Measurements from ENCODE around the gene BTNL2.

Gene BTNL2

DNA sequence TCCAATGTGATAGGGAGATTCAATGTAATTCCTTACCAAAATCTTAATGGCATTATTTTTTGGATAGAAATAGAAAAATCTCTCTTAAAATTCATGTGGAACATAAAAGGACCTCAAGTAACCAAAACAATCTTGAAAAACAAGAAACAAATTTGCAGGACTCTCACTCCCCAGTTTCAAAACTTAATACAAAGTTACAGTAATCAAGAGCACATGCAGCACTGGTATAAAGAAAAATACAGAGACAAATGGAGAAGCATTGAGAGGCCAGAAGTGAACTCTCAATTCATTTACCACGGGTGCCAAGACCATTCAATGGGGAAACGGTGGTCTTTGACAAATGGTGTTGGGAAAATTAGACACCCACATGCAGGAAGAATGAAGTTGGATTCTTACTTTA is 27.4 kb downstream of the BTNL2 start (continued):
- TF ChIP-seq, protein P1, sequence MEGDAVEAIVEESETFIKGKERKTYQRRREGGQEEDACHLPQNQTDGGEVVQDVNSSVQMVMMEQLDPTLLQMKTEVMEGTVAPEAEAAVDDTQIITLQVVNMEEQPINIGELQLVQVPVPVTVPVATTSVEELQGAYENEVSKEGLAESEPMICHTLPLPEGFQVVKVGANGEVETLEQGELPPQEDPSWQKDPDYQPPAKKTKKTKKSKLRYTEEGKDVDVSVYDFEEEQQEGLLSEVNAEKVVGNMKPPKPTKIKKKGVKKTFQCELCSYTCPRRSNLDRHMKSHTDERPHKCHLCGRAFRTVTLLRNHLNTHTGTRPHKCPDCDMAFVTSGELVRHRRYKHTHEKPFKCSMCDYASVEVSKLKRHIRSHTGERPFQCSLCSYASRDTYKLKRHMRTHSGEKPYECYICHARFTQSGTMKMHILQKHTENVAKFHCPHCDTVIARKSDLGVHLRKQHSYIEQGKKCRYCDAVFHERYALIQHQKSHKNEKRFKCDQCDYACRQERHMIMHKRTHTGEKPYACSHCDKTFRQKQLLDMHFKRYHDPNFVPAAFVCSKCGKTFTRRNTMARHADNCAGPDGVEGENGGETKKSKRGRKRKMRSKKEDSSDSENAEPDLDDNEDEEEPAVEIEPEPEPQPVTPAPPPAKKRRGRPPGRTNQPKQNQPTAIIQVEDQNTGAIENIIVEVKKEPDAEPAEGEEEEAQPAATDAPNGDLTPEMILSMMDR (tag by site-specific recombination; IDR thresholded peaks at IDR 0.05): no peak
- TF ChIP-seq ZNF266 (tag by site-specific recombination; IDR thresholded peaks at IDR 0.05; ENCODE audit: low read depth): no peak
- TF ChIP-seq, protein P2, sequence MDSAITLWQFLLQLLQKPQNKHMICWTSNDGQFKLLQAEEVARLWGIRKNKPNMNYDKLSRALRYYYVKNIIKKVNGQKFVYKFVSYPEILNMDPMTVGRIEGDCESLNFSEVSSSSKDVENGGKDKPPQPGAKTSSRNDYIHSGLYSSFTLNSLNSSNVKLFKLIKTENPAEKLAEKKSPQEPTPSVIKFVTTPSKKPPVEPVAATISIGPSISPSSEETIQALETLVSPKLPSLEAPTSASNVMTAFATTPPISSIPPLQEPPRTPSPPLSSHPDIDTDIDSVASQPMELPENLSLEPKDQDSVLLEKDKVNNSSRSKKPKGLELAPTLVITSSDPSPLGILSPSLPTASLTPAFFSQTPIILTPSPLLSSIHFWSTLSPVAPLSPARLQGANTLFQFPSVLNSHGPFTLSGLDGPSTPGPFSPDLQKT (IDR thresholded peaks at IDR 0.05; ENCODE audit: borderline replicate concordance, low read depth, low read length): no peak
- TF ChIP-seq ZNF776 (tag by site-specific recombination; IDR thresholded peaks at IDR 0.05; ENCODE audit: borderline replicate concordance): no peak
- TF ChIP-seq TCF7L2 (IDR thresholded peaks at IDR 0.05; ENCODE audit: borderline replicate concordance, low read depth, low read length): no peak
- no peak for TF ChIP-seq ZNF391 (tag by site-specific recombination; IDR thresholded peaks at IDR 0.05; ENCODE audit: borderline replicate concordance, low read depth)
- no peak for TF ChIP-seq KLF9 (tag by site-specific recombination; IDR thresholded peaks at IDR 0.05; ENCODE audit: low read depth)
- TF ChIP-seq, protein P3, sequence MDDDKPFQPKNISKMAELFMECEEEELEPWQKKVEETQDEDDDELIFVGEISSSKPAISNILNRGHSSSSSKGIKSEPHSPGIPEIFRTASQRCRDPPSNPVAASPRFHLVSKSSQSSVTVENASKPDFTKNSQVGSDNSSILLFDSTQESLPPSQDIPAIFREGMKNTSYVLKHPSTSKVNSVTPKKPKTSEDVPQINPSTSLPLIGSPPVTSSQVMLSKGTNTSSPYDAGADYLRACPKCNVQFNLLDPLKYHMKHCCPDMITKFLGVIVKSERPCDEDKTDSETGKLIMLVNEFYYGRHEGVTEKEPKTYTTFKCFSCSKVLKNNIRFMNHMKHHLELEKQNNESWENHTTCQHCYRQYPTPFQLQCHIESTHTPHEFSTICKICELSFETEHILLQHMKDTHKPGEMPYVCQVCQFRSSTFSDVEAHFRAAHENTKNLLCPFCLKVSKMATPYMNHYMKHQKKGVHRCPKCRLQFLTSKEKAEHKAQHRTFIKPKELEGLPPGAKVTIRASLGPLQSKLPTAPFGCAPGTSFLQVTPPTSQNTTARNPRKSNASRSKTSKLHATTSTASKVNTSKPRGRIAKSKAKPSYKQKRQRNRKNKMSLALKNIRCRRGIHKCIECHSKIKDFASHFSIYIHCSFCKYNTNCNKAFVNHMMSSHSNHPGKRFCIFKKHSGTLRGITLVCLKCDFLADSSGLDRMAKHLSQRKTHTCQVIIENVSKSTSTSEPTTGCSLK (tag by site-specific recombination; IDR thresholded peaks at IDR 0.05): no peak
- no peak for TF ChIP-seq ZNF214 (tag by site-specific recombination; IDR thresholded peaks at IDR 0.05; ENCODE audit: borderline replicate concordance)
- no peak for TF ChIP-seq REST (tag by site-specific recombination; IDR thresholded peaks at IDR 0.05)

DNA sequence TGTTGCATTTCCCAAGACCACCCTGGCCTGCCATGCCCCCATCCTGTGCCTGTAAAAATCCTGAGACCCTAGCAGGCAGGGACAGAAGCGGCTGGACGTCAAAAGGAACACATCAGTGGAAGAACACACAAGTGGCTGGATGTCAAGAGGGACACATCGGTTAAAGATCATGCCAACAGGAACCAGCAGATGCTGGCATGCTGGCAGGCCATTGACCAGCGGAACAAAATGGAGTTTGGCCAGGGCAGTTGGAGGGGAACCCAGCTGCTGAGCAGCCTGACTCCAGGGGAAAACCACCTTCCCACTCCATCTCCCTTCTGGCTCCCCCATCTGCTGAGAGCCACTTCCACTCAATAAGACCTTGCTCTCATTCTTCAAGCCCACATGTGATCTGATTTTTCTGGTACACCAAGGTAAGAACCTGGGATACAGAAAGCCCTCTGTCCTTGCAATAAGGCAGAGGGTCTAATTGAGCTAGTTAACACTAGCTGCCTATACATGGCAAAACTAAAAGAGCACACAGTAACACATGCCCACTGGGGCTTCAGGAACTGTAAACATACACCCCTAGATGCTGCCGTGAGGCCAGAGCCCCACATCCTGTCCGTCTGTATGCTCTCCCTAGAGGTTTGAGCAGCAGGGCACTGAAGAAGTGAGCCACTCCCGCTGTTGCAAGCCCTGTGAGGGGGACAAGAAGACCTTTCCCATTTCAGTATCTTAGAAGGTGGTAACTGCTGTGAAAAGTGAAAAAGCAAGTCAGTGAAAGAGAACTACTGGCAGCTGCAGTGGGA is 31.0 kb downstream of the BTNL2 start:
- Histone ChIP-seq H3K4me3 (ENCODE audit: low read depth, low read length) (no peak overlapping the region), H3K4me1 (ENCODE audit: control insufficient read depth, insufficient read depth, low read length) (no peaks in the 10 kb centered on the region), H3K9me3 (ENCODE audit: control insufficient read depth, insufficient read depth, low read depth, low read length) (no peaks in the 10 kb centered on the region), H3K36me3 (ENCODE audit: control insufficient read depth in 2 of 2, insufficient read depth in 1 of 2, low read length in 2 of 2) (no peaks in the 10 kb centered on the region), H3K27ac (ENCODE audit: extremely low read depth, low read depth, low read length) (no peak overlapping the region)
- CTCF ChIA-PET: no interaction called here
- POLR2A ChIA-PET: no interaction called here
- TF ChIP-seq ZNF510 (tag by site-specific recombination; IDR thresholded peaks at IDR 0.05; ENCODE audit: insufficient replicate concordance) (no peak), ZSCAN16 (tag by site-specific recombination; IDR thresholded peaks at IDR 0.05) (no peak), ZNF354C (tag by site-specific recombination; IDR thresholded peaks at IDR 0.05; ENCODE audit: borderline replicate concordance, low read depth) (no peak), MZF1 (tag by site-specific recombination; IDR thresholded peaks at IDR 0.05; ENCODE audit: borderline replicate concordance) (no peak), GLI4 (tag by site-specific recombination; IDR thresholded peaks at IDR 0.05) (no peak), ZNF398 (tag by site-specific recombination; IDR thresholded peaks at IDR 0.05) (no peak), ZNF548 (tag by site-specific recombination; IDR thresholded peaks at IDR 0.05) (no peak), ZEB2 (tag by site-specific recombination; IDR thresholded peaks at IDR 0.05) (no peak), ZNF350 (tag by site-specific recombination; IDR thresholded peaks at IDR 0.05) (no peak), ZNF202 (tag by site-specific recombination; IDR thresholded peaks at IDR 0.05; ENCODE audit: borderline replicate concordance) (no peak)
- TF ChIP-seq, protein P4, sequence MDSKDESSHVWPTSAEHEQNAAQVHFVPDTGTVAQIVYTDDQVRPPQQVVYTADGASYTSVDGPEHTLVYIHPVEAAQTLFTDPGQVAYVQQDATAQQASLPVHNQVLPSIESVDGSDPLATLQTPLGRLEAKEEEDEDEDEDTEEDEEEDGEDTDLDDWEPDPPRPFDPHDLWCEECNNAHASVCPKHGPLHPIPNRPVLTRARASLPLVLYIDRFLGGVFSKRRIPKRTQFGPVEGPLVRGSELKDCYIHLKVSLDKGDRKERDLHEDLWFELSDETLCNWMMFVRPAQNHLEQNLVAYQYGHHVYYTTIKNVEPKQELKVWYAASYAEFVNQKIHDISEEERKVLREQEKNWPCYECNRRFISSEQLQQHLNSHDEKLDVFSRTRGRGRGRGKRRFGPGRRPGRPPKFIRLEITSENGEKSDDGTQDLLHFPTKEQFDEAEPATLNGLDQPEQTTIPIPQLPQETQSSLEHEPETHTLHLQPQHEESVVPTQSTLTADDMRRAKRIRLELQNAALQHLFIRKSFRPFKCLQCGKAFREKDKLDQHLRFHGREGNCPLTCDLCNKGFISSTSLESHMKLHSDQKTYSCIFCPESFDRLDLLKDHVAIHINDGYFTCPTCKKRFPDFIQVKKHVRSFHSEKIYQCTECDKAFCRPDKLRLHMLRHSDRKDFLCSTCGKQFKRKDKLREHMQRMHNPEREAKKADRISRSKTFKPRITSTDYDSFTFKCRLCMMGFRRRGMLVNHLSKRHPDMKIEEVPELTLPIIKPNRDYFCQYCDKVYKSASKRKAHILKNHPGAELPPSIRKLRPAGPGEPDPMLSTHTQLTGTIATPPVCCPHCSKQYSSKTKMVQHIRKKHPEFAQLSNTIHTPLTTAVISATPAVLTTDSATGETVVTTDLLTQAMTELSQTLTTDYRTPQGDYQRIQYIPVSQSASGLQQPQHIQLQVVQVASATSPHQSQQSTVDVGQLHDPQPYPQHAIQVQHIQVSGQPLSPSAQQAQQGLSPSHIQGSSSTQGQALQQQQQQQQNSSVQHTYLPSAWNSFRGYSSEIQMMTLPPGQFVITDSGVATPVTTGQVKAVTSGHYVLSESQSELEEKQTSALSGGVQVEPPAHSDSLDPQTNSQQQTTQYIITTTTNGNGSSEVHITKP (tag by site-specific recombination; IDR thresholded peaks at IDR 0.05): no peak

Measured in HEK293 (cell line).